ENCODE data around the gene SETDB2. TPM values are rescaled to one million over a fixed set of nuclear protein-coding genes. Genes with fewer than 3 reads are reported as not detected.

Gene SETDB2
- total and polyA plus RNA-seq, 10 of the 15 experiments (the other 5 are each of a cell fraction or from before 2014, with no cell fraction given): 1.2 to 10.0 (median 7.4) TPM

GRCh38 chr13:49441846-49442245 is 2.2 kb upstream of the SETDB2 start:
- RAD21 ChIA-PET (ENCODE audit: unreplicated experiment): interaction anchor here (1.5 to 3.3 kb wide), 2 partner anchors 14 to 53 kb away, joined by 3 to 22 read pairs; partner anchors contain the start of gene PHF11
- 54% methylated on average over 2 of the region's 2 CpGs for WGBS (ENCODE audit: insufficient coverage, insufficient replicate concordance, low lambda C conversion rate, missing lambda C conversion rate)
- in situ Hi-C loops (cut with MboI) (no loop called here), intact Hi-C loops (cut with micrococcal nuclease; ENCODE audit: unreplicated experiment) (loop anchor here (10.0 kb wide), 2 partner anchors 243 to 343 kb away; no protein-coding TSS in a partner anchor)
- CTCF ChIA-PET: no interaction called here
- H3K4me3 ChIP-seq: no peak overlapping the region
- H3K9ac ChIP-seq (ENCODE audit: control insufficient read depth, insufficient read depth, low read length): no peak overlapping the region
- DNase-seq (ENCODE audit: low read depth, low spot score): no peak
- peaks cover 12% of the 10 kb centered on the region for H3K79me2 ChIP-seq (ENCODE audit: control insufficient read depth, insufficient read depth, low read length)
- no peak overlapping the region for H2AFZ ChIP-seq (ENCODE audit: control insufficient read depth, low read depth, low read length)
- H3K27ac ChIP-seq (ENCODE audit: control insufficient read depth, insufficient read depth): no peak overlapping the region
- POLR2A ChIA-PET: interaction anchor here (1.2 to 4.9 kb wide), 2 partner anchors 12 to 52 kb away, joined by 3 to 48 read pairs; partner anchors contain the start of gene PHF11
- H3K4me1 ChIP-seq (ENCODE audit: control insufficient read depth, insufficient read depth, low read length): peaks cover 5% of the 10 kb centered on the region; the same call in 1 of the 2 replicates
- H3K9me3 ChIP-seq (replicated peaks; ENCODE audit: control insufficient read depth, insufficient read depth, low read length): no peaks in the 10 kb centered on the region
- H3K27me3 ChIP-seq (replicated peaks in 1 of 2; ENCODE audit: control insufficient read depth in 2 of 2, insufficient read depth in 2 of 2, low read length in 1 of 2): no peaks in the 10 kb centered on the region
- no peak for FAIRE-seq
- TF ChIP-seq BACH1 (IDR thresholded peaks at IDR 0.05; ENCODE audit: borderline replicate concordance) (no peak), NFXL1 (IDR thresholded peaks at IDR 0.05; ENCODE audit: borderline replicate concordance) (no peak), CUX1 (IDR thresholded peaks at IDR 0.05; ENCODE audit: insufficient replicate concordance, low read depth, low read length) (no peak), SPI1 (IDR thresholded peaks at IDR 0.05; ENCODE audit: borderline replicate concordance, insufficient read depth, low read depth, low read length) (no peak), SMARCA5 (IDR thresholded peaks at IDR 0.05) (no peak), RUNX3 (IDR thresholded peaks at IDR 0.05; ENCODE audit: low read length) (no peak; the same call in 1 of the 2 replicates), CTCF (IDR thresholded peaks at IDR 0.05 in 2 of 3, conservative IDR thresholded peaks at IDR 0.05 in 1 of 3; ENCODE audit: control insufficient read depth in 2 of 3, extremely low read depth in 1 of 3, insufficient read depth in 1 of 3, low read depth in 3 of 3, low read length in 3 of 3) (no peak), MXI1 (IDR thresholded peaks at IDR 0.05; ENCODE audit: low read depth, low read length) (no peak), POU2F2 (IDR thresholded peaks at IDR 0.05; ENCODE audit: borderline replicate concordance, low read depth, low read length) (no peak), SMAD1 (IDR thresholded peaks at IDR 0.05; ENCODE audit: low read depth, partially characterized antibody) (no peak), BCL3 (IDR thresholded peaks at IDR 0.05; ENCODE audit: borderline replicate concordance, insufficient read depth, low read depth, low read length, poor library complexity, severe bottlenecking) (no peak), MEF2A (IDR thresholded peaks at IDR 0.05; ENCODE audit: insufficient read depth, low read depth, low read length) (no peak), CHD4 (IDR thresholded peaks at IDR 0.05) (no peak), RAD51 (IDR thresholded peaks at IDR 0.05) (no peak), WRNIP1 (IDR thresholded peaks at IDR 0.05; ENCODE audit: borderline replicate concordance, low read depth, low read length) (no peak), FOXK2 (IDR thresholded peaks at IDR 0.05) (no peak)
- SMC1A ChIA-PET (ENCODE audit: uncharacterized antibody, unreplicated experiment): interaction anchor here (1.2 to 1.6 kb wide), 2 partner anchors 9 to 14 kb away, joined by 4 to 6 read pairs; no protein-coding TSS in a partner anchor
- H3K36me3 ChIP-seq (ENCODE audit: control insufficient read depth in 2 of 2, insufficient read depth in 2 of 2, low read length in 1 of 2): no peaks in the 10 kb centered on the region
- no TSS peak for BruUV-seq (replicated peaks)
- H3K4me2 ChIP-seq (ENCODE audit: control insufficient read depth, insufficient read depth): no peak overlapping the region
- no peaks in the 10 kb centered on the region for H4K20me1 ChIP-seq (ENCODE audit: control insufficient read depth, insufficient read depth)
- no peak for ATAC-seq

Measured in GM12878 (cell line).